NCI-H1417 treated with DMSO at 0.1 percent for 48 hours (cell line): Measurements from ENCODE around the gene PIP4K2A.

ENCODE experiments used
- DNase-seq: peaks from one replicate; lab custom pipeline; 2025; lab: John Stamatoyannopoulos, UW

PIP4K2A gene

GRCh38 chr10:22620140-22620857 is 94.1 kb downstream of the PIP4K2A start:
- no peak for DNase-seq

DNA sequence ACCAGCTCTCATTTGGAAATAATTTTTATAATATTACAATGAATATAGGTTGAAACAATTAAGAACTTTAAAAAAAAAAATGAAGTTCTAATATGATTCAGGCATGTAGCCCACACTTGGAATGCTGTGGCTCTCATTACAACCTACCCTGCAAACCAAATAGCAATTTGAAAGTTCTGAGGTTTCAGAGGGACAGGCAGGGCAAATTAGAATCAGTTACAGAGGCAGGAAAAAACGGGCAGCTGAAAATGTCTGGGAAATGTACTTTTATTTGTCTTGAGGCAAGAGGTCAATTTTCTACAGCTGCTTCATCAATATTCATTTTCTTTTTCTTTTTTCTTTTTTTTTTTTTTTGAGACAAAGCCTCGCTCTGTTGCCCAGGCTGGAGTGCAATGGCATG is 95.3 kb downstream of the PIP4K2A start:
- no peak for DNase-seq

DNA sequence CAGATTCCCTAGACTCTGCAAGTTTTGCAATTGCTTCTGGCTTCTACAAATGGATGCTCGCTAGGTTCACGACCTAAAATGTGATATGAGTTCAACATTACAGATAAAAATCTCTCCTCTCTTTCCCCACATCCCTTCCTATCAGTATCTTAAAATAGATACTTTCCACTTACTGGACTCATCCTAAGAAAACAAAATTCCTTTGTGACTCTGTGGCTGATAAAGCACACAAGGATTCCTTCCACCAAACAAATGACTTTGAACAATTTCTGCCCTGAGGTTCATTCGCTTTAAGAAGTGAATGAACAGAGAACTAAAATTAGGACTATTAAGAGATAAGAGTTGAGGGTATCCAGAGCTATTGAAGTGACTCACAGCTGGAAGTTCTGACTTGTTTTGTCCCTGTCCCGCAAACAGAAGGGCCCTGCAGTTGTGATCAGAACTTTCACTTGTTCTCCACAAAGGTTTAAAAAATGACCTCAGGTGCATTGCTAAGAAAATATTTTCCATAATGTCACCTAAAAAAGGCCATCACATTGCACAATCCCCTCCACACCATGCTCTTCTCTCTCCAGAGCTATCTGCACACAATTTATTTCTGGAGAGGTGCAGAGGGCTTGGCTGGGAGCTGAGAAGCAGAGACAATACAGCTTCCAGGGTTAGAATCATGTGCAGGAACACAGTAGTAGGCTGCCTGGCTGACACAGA is 96.1 kb downstream of the PIP4K2A start:
- no peak for DNase-seq

DNA sequence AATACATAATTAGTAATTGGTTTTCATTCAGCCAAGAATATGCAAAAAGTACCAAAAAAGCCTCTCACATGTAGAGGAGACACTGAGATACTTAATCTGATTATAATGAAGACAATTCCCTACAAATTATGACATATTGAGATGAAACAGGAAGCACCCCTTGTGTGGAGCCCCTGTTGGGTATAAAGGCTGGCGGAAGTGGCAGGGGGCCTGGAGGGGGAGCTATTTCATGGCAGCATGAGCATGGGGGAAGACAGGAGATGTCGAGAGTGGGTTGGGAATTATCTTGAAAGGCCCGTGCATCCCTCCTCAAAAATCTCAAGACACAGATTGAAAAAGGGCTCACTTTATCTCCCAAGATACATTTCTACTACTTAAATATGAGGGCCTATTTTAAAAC is 96.9 kb downstream of the PIP4K2A start:
- DNase-seq, result no peak

GRCh38 chr10:22617051-22617450 is 97.3 kb downstream of the PIP4K2A start:
- no peak for DNase-seq

DNA sequence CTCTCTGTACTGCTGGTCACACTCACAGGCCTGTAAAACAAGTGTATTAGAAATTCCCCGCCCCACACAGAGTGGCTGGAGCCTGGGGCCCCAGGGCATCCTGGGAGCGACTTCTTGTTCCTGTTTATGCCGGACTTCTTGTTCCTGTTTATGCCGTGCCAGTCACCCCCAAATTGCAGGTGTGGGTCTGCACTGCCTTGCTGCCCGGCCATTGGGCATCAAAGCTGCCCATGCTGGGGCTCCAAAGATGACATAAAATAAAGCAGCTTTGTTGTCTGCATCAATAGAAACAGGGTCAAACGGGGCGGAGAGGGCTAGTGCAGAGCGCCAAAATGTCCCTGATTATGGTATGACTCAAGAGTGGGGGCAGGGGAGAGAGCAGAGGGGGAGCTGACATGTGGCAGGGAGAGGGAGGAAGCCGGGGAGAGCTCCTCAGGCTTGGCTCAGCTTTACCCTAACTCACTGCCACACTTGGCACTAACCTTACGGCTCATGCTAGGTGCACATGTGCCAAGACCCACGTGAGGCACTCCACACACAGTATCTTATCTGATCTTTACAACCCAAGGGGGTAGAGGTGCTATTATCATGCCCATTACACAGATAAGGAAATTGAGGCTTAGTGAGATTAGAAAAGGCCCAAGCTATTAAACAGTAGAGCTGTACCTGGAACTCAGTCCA is 98.4 kb downstream of the PIP4K2A start:
- no peak for DNase-seq

DNA sequence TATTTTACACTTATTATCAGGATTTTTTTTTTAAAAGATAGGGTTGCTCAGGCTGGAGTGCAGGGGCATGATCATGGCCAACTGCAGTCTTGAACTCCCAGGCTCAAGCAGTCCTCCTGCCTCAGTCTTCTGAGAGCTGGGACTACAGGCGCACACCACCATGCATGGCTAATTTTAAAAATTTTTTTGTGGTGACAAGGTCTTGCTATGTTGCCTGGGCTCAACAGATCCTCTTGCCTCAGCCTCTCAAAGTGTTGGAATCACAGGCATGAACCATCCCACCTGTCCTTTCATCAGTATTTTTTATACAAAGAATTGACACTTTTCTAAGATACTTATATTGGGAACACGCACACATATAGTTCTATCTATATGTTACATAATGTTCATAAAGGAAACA is 99.3 kb downstream of the PIP4K2A start:
- DNase-seq, result no peak

- no peak for DNase-seq
Observed at GRCh38 chr10:22613011-22613410, 101.4 kb downstream of the PIP4K2A start.

DNA sequence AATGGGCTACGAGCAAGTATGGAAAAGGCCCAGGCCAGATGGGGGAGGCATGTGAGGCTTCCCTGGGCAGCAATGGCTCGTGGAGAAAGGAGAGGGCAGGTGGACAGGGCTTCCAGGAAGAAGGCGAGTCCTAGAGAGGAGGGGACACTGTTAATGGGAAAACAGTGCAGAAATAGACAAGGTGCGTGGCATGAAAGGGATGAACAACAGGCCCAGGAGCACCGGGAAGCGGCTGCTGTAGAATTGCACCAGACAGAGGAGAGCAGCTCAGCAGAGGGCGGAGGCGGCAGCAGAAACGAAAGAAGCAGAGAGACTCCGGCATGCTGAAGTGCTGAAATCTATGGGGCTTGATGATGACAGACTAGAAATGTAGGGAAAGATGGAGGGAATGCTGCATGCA is 102.1 kb downstream of the PIP4K2A start:
- no peak for DNase-seq

DNA sequence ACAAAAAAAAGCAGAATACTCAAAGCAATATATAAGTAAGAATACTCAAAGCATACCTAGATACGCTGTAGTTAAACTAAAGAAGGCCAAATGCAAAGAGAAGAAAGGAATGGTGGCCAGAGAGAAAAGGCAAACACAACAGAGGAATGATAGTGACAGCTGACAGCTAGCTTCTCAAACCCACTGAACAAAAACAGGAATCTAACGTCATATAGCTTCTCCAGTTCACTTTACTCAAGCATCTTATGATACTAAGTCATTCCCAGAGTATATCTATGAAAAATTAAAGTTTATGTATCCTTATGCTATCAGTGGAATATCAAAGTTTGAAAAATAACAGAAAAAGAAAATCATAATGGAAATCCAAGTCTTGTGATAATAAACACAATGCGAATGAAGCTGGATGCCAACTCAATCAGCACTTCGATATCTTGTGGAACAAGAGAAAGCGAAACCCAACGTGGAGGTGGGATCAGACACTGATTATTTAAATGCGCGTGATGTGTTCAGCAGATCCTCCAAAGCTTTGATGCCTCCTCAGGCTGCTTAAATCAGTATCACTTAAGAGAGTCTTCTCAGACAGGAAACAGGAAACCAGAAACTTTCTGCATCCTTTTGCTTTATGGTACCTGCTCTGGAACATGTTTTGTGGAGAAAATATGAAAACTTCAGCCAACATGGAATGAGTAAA is 102.8 kb downstream of the PIP4K2A start:
- DNase-seq, result no peak

DNA sequence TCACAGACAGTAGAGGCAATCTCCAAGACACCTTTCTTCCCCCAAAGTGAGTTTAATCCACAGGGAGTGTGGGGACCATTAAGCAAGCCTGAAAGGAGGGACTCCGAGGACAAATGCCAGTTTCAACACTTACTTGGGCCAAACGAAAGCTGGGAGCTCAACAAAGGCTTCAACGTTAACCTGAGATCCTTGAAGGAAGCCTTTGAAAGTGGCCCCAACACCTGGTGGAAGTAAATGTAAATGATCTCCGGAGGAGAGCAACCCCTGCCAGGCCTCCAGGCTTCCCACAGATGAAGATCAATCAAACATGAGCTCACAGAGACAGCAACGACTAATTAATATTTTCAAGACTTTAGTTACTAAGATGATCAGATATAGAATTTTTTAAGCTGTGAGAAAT is 103.8 kb downstream of the PIP4K2A start:
- DNase-seq, result no peak

GRCh38 chr10:22609719-22610465 is 104.5 kb downstream of the PIP4K2A start:
- no peak for DNase-seq

GRCh38 chr10:22609251-22609650 is 105.1 kb downstream of the PIP4K2A start:
- DNase-seq, result no peak

DNA sequence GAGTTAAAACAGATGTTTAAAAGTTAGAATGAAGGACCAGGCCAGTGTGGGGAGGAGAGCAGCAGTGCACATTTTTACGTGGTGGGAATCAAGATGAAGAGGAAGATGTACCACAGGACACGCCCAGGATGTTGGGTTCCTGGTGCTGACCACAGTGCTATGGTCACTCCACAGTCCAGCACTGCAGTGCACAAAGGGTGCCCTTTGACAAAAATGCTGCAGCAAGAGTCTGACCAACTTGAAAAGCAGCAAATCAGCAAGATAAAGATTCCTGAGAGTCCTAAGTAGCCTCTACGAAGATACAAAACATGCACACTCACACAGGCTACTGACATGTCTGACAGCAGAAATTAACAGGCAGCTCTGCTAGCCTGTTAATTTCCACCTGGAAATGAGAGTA is 107.1 kb downstream of the PIP4K2A start:
- no peak for DNase-seq

DNA sequence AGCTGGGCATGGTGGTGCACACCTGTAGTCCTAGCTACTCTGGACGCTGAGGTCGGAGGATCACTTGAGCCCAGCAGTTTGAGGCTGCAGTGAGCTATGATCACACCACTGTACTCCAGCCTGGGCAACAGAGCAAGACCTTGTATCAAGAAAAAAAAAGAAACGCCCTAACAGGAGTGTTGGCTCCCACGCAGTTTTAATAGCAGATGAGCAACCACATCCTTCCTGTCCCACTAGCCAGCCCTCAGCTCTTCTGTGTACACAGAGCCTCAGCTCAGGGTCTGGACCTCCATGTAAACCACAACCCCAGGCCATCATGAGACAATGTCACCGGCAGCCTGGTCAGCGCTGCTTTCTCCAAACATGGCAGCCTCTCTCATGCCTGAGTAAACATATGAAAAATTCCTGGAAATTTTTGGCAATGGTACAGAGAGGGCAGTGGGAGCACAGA is 108.2 kb downstream of the PIP4K2A start:
- DNase-seq, result no peak

DNA sequence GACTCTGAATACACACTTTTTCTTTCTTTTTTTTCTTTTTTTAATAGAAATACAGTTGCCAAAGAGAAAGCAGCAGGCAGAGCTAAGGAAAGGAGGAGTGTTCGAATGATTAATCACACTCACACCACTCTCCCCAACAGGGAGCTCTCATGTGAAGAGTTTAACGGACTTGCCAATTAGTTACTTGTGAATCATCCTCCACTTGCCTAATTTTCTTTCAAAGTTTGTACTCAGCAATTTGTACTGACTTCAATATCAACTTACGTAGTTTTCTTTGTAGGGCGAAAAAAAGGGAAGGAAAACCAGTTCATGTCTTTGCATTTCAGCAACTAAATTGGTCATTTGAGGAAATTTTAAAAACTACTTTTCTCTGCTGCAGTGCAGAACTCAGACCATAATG is 109.2 kb downstream of the PIP4K2A start:
- no peak for DNase-seq

DNA sequence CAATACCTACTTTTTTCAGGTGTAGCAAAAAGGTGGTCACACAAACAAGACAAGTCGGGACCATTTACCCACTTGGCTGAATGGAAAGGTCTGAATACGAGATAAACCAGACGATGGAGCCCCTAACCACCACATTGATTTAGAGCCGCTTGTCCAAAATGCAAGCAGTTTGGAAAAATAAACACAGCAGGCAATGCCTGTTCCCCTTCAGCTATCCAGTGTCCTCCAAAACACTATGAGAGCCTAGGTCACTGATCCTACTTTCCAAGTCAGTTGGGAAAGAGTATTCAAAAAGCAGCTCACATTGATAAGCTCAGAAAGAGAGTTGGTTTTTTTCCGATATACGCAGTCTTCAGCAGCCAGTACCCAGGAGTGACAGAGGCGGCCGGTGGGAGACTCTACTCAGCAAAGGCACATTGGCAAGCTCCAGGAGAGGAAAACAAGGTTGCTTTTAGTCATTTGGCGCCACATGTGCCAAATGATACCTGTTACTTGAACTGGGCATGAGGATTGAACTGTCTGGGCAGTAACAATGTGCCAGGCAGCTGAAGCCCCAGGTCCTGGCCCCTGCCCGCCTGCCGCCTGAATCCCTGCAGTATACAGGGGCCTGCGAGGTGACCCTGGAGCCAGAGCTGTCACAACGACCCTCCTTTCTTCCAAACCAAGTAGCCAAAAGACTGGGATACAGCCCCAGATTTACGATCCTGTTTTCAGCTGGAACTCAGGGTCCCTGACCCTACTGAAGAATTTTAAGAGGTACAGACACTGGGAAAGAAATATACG is 109.8 kb downstream of the PIP4K2A start:
- no peak for DNase-seq

GRCh38 chr10:22603581-22603980 is 110.8 kb downstream of the PIP4K2A start:
- no peak for DNase-seq

DNA sequence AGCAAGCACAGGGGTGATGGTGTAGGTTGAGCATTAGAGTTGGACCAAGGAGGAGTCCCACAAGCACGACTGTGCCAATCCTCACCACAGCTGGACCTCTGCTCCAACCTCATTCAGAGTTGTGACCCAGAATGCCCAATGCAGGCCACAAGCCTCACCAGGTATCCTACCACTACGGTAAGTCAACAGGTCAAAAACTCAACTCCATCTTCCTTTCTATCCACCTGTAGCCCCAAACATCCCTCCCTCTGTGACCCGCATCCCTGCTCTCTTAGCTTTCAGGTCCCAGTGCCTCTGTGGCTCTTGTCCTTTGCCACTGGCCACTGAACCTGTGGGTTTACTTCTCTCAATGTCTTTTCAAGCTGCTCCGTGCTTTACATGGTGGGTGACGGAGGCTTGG is 112.8 kb downstream of the PIP4K2A start:
- no peak for DNase-seq

DNA sequence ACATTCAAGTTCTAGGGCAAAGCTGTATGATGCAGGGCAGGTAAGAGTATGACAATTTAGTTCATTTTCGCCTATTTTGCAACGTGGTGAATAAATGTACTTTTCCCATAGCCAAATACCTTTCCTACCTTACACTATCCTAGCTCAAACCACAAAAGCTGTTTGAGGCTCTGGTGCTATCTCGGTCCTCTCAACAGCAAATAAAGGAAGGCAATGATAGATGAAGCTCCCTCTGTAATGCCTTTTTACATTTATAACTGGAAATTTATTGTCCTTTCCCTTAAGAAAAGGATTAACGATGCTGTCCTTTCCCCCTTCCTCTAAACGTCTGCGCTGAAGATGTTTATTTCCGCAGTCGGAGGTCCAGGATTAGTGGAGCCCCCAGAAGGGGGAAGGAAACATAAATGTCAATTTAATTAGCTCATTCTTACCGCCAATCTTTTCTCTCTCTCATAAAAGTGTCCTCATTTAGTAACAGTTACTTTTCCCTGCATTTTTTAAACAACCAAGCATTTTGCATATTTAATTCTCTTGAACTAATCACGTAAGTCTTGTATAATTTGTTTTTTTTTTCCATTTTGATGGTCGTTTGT is 114.6 kb downstream of the PIP4K2A start:
- DNase-seq, result no peak
